IMR-90 (cell line): Measurements from ENCODE around the gene B4GALNT3.

Source experiments
- CTCF ChIP-seq: conservative IDR thresholded peaks from 2 replicates; pipeline ENCODE4 v1.5.1; 2012; ENCODE audit warnings: mild to moderate bottlenecking, low read depth, low read length, improper control_type of control experiment
- ELK1 ChIP-seq: fragments of 150-350 bp; IDR thresholded peaks from 2 replicates; pipeline ENCODE4 v1.6.1; 2016; ENCODE audit warnings: low read depth, mild to moderate bottlenecking, low read length, moderate library complexity, borderline replicate concordance
- FOS ChIP-seq: fragments of 150-350 bp; IDR thresholded peaks from 2 replicates; pipeline ENCODE4 v1.6.1; 2016; ENCODE audit warnings: low read depth, low read length

- TF ChIP-seq CTCF (no peak), ELK1 (no peak), FOS (peak; percentile 36)
Observed at GRCh38 chr12:570435-570920, 110.7 kb downstream of the B4GALNT3 start.
